Vagina (tissue), 2 donors: ENCODE measurements around the gene TNFSF9.

Experiments
- CTCF ChIP-seq, 3 experiments: fragments of 450-650 bp in 2 of 3; fragments of 200-600 bp in 1 of 3; sonication (generic) in 1 of 3; IDR thresholded peaks; one replicate each; pipeline ENCODE4 v1.5.1; 2017 to 2019; ENCODE audit warnings: antibody characterized with exemption in 3 of 3, mild to moderate bottlenecking in 2 of 3, moderate library complexity in 2 of 3
- POLR2A ChIP-seq, 2 donors: fragments of 450-650 bp; IDR thresholded peaks; one replicate each; pipeline ENCODE4 v1.6.1; 2017; ENCODE audit warnings: antibody characterized with exemption in 2 of 2, mild to moderate bottlenecking in 2 of 2, moderate library complexity in 2 of 2
- POLR2AphosphoS5 ChIP-seq, 2 donors: sonication (generic); formaldehyde crosslinking; IDR thresholded peaks; one replicate each; pipeline ENCODE4 v1.9.0; 2017; ENCODE audit warnings: antibody characterized with exemption in 2 of 2, mild to moderate bottlenecking in 2 of 2, low read depth in 1 of 2; ENCODE audit not compliant: insufficient read depth in 1 of 2

- TF ChIP-seq POLR2A (IDR thresholded peaks at IDR 0.05) = no peak
- no peak for TF ChIP-seq CTCF (IDR thresholded peaks at IDR 0.05)
- no peak for TF ChIP-seq POLR2AphosphoS5 (IDR thresholded peaks at IDR 0.05; ENCODE audit: insufficient read depth in 1 of 2, low read depth in 1 of 2)
Measured at GRCh38 chr19:6570764-6571163, 39.9 kb downstream of the TNFSF9 start.
